HS-5 (cell line): ENCODE results near the gene IGSF10.
"Not testable (repeated sequence)": the region's sequence is repeated elsewhere in the genome, so short reads cannot be mapped to it uniquely, and the experiment has no call there.

Experiments used
- DNase-seq: peaks from one replicate; pipeline ENCODE4 v3.0.0-alpha.2; 2012; ENCODE audit warnings: low read depth

IGSF10 gene

GRCh38 chr3:151460774-151461450 lies at the start of gene IGSF10:
TSS of gene IGSF10 (minus strand) at chr3:151461061. CDS start at chr3:151458709, 2,352 bp downstream.
- DNase-seq: no peak

DNA sequence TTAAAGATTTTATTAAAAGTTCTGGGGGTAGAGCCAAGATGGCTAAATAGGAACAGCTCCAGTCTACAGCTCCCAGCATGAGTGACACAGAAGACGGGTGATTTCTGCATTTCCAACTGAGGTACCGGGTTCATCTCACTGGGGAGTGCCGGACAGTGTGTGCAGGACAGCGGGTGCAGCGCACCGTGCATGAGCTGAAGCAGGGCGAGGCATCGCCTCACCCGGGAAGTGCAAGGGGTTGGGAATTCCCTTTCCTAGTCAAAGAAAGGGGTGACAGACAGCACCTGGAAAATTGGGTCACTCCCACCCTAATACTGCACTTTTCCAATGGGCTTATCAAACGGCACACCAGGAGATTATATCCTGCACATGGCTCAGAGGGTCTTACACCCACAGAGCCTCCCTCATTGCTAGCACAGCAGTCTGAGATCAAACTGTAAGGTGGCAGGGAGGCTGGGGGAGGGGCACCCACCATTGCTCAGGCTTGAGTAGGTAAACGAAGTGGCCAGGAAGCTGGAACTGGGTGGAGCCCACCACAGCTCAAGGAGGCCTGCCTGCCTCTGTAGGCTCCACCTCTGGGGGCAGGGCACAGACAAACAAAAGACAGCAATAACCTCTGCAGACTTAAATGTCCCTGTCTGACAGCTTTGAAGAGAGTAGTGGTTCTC lies 48.7 kb upstream of the IGSF10 start:
- not testable (repeated sequence) for DNase-seq

GRCh38 chr3:151504606-151505005 lies 43.7 kb upstream of the IGSF10 start:
- DNase-seq: no peak

DNA sequence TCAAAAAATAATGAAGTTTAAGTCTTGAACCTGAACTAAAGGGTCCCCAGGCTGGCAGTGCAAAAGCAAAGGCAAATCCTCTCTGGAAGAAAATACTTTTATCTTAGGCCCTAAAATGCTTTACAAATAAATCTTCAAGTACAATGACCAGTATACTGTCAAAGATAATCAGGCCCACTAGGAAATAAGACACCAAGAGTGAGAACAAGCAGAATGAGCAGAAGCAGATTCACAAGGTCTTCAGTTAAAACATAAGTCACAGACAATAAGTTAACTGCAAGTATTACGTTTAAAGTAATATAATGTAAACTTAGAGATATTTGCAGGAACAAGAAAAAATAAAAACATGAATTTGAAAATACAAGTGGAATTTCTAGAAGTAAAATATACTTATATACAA lies 42.2 kb upstream of the IGSF10 start:
- no peak for DNase-seq

DNA sequence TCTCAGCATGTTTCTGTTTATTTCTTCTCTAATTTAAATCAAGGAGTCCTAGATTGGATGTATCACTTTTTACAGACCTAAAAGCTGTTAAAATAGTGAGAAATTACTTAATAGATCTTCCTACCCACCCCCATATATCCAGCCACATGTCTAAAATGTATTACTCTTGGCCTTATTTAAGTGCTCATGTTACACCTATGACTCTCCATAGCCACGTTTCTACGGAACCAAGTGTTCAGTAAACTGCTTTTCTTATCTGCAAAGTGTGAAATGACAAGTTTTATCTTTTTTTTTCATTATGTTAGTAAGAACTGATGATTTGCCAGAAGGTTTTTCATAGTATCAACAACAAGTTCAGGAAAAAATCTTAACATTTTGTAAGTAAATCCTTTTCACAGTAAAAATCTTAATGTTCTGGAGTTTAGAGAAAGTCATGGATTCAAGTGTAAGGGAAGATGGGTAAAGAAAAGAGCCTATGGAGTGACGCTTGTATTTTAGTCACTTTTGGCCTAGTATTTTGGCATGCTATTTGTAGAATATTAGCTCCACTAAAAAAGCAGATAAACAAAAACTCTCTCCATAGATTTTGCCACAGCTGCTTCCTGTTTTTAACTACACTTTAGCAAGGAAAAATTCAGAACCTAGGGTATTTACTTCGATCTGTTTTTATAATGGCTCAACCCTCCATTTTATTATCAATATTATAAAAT lies 41.2 kb upstream of the IGSF10 start:
- no peak for DNase-seq

DNA sequence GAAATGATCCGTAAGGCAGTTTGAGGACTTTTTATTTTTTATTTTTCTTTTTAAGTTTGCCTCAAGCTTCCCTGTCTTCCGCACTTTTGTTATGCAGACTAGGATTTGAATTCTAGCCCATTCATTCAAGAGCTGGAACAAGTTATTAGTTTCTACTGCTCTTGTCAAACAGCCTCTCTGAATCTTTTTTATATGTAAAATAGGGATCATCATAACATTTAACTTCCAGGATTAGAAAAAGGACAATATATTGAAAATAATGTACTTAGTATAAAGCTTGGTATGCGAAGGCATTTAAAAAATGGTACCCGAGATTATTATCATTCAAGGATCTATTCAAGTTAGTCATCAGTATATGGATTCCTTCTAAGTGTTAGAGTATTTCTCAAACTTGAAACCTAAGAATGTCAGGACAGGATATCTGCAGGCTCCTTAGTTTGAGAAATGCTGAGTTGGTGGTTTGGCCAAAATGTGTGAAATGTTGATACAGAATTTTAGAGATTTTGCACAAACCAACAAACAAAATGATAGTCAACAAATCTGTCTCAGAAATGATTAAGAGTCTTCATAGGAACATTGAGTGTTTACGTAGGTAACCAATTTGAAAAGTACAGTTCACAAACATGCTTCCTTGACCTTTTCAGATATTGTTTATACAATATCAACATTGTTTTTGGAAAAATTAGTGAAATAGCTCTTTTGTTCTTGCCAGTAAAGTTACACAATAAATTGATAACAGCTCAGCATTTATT lies 40.5 kb upstream of the IGSF10 start:
- DNase-seq: no peak

DNA sequence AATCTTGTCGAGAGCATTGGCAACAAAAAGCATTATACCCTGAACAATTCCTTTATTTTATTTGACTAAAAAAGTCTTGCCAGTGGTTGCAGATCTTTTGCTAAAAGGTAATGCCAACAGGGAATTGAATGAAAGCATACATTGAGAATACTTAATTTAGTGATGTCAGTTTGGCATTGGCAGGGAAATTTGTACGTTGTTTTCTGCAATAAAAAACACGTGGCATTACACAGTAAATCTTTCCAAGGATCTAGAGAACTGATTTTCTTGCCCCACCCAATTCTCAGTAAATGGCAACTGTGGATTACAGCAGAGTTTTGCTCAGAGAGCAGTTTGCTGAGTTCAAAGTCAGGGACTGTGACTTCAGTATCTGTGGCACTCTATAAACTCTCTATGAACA lies 38.3 kb upstream of the IGSF10 start:
- no peak for DNase-seq

DNA sequence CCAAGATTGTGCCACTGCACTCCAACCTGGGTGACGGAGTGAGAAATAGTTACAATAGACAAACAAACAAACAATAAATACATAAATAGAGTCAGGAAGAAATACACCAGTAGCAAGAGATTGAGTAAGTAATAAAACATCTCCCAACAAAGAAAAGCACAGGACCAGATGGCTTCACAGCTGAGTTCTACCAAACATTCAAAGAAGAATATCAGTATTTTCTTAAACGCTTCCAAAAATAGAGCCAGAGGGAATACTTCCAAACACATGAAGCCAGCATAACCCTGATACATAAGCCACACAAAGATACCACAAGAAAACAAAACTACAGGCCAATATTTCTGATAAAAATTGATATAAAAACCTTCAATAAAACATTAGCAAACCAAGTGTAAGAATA lies 30.7 kb upstream of the IGSF10 start:
- no peak for DNase-seq

- not testable (repeated sequence) for DNase-seq
Observed at GRCh38 chr3:151487833-151488232, 27.0 kb upstream of the IGSF10 start.

DNA sequence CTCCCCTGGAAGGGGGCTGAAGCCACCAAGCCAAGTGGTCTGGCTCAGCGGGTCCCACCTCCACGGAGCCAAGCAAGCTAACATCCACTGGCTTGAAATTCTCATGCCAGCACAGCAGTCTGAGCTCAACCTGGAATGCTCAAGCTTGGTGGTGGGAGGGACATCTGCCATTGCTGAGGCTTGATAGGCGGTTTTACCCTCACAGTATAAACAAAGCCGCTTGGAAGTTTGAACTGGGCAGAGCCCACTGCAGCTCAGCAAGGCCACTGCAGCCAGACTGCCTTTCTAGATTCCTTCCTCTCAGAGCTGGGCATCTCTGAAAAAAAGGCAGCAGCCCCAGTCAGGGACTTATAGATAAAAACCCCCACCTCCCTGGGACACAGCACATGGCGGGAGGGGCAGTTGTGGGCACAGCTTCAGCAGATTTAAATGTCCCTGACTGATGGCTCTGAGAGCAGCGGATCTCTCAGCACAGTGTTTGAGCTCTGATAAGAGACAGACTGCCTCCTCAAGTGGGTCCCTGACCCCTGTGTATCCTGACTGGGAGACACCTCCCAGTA lies 23.2 kb upstream of the IGSF10 start:
- no peak for DNase-seq

GRCh38 chr3:151483488-151483887 lies 22.6 kb upstream of the IGSF10 start:
- no peak for DNase-seq

DNA sequence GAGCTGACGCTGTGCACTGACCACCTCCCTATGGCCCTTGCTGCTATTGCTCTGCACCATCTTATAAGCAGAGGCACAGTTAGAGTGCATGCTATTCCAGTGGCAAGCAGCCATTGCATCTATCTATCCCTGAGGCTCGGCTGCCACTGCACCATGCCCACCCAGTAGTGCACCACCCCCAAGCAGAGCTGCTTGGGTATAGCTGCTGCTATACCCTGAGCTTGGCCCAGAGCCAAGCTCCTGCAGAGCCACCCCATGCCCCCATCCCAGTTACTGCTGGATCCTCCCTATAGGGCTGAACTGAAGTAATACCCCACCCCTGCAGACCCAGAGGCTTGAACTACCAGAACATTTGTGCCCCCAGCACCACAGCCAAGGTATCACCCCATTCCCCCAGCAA lies 19.6 kb upstream of the IGSF10 start:
- no peak for DNase-seq

GRCh38 chr3:151479452-151479851 lies 18.6 kb upstream of the IGSF10 start:
- DNase-seq: no peak

DNA sequence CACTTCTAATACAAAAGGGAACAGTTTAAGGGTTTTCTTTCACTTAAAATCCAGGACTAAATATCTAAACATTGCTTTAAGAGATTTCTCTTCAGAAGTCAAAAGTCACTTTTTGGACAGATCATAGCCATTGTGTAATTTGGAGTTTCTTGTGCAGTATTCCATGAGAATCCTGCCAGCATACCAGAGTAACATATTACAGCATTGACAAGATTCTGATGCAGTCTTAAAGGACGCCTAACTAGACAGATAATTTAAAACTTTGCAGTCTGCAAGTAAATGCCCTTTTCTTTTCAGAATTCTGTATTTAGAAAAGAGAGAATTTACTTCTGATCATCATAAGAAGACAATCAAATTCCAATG lies 17.5 kb upstream of the IGSF10 start:
- no peak for DNase-seq

- no peak for DNase-seq
Observed at GRCh38 chr3:151477591-151478334, 16.9 kb upstream of the IGSF10 start.

DNA sequence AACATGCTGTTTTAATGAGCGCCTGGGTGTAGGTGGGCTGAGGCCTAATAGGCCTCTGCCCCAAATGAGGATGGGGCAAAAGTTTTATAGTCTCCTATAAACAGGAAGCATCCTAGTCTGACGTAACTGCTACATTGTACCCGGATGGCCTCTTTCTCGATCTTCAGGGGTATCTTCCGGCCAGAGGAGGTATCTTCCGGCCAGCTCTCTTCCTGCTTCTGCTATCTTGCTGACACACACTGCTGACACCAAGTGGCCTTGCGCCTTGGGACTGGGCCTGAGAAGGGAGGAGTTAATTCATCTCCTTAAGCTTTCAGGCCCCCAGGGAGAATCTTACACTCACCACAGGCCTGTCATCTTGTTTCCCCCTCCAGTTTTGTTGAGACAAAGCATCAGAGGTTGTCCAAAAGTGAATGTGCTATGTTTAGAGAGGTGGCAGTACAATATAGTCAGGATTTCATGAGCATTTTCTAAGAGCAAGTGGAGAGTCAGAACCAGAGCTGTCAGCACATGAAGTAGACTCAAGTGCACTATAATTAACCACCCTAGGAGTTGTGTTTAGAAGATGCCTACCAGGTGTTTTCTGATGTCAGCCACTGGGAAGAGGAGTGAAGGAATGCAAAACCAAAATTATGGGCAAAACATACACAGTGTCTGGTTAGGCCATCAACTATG lies 15.6 kb upstream of the IGSF10 start:
- DNase-seq: no peak

DNA sequence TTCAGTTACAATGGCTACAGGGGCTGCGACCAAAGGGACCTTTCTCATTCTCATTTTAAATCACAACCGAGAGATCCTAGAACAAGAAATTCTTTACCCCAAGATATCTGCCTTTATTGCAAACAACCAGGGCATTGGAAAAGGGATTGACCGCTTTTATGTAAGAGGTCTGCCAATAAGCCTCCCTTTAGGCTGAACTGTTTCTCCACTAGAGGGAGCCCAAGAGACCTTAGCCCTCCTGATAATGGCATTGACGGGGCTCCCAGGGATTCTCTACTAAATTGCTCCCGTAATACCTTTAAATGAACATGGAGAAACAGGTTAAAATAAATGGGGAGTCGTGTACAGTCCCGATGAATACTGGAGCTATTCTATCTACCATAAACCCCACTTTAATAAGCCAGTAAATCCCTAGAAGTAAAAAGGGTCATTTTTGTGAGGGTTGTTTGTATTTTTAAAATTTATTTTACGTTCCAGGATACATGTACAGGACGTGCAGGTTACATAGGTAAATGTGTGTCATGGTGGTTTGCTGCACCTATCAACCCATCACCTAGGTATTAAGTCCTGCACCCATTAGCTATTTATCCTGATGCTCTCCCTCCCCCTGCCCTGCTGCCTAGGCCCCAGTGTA lies 7.5 kb upstream of the IGSF10 start:
- DNase-seq: peak; percentile 36

DNA sequence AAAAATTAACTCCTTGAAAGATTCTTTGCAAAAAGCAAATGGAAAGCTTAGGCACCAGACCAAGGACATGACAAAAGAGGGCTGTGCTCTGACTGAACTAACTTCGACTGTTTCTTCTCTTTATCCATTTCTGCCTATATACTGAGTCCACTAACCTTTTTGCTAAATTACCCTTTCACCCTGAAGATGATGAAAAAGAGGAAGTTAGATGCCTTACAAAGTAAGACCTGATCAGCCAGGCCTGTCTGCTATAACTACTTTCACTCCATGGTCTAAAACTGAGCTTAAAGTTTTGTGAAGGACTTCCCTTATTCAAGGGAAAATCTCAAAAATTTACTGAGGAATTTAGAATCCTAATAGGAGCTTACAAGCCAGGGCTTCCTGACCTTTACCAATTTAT lies 6.2 kb upstream of the IGSF10 start:
- no peak for DNase-seq

DNA sequence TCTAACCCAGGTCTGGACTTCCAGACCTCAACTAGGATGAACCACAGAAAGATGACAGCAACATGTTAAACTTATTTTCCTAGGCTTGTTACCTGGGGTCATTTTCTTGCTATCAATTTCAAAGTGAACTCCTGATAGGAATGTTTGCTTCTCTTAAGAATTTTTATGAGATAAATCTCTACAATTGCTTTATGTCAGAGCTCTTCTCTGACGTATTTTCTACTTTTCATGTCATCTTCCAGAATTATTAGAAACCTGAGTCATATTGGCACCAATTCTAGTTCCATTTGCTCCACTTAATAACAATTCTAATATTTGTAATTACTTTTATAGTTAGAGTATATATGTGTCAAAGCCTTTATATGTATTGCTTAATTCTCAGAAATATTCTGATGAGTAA lies 2.1 kb upstream of the IGSF10 start:
- DNase-seq: no peak

GRCh38 chr3:151462278-151462780 lies 1.5 kb upstream of the IGSF10 start:
- DNase-seq: no peak
